ENCODE measurements around the gene RNGTT. TPM values are rescaled to one million over a fixed set of nuclear protein-coding genes. Genes with fewer than 3 reads are reported as not detected.
"Not testable (repeated sequence)": the region's sequence is repeated elsewhere in the genome, so short reads cannot be mapped to it uniquely, and the experiment has no call there.

RNGTT gene
- total RNA-seq, 1 experiment from 2014 or later, result 31.5 TPM

GRCh38 chr6:88972504-88973423 lies 9.3 kb upstream of the RNGTT start:
- DNase-seq (ENCODE audit: low read depth), result no peak

GRCh38 chr6:88970301-88970700 lies 6.9 kb upstream of the RNGTT start:
- no peak for DNase-seq (ENCODE audit: low read depth)

- DNase-seq (ENCODE audit: low read depth), result not testable (repeated sequence)
Observed at GRCh38 chr6:88969255-88969654, 5.8 kb upstream of the RNGTT start.

- no peak for DNase-seq (ENCODE audit: low read depth)
Observed at GRCh38 chr6:88967891-88968290, 4.5 kb upstream of the RNGTT start.

- no peak for DNase-seq (ENCODE audit: low read depth)
Observed at GRCh38 chr6:88965691-88966090, 2.3 kb upstream of the RNGTT start.

- no peak for DNase-seq (ENCODE audit: low read depth)
Observed at GRCh38 chr6:88964509-88964908, 1.1 kb upstream of the RNGTT start.

GRCh38 chr6:88958842-88959241 lies 4.6 kb downstream of the RNGTT start:
- no peak for DNase-seq (ENCODE audit: low read depth)

GRCh38 chr6:88953550-88954386 lies 9.7 kb downstream of the RNGTT start:
- DNase-seq (ENCODE audit: low read depth), result no peak

GRCh38 chr6:88952065-88952704 lies 11.2 kb downstream of the RNGTT start:
- DNase-seq (ENCODE audit: low read depth), result no peak

GRCh38 chr6:88945415-88946008 lies 17.9 kb downstream of the RNGTT start:
- DNase-seq (ENCODE audit: low read depth), result no peak

- no peak for DNase-seq (ENCODE audit: low read depth)
Observed at GRCh38 chr6:88933521-88933920, 29.9 kb downstream of the RNGTT start.

- DNase-seq (ENCODE audit: low read depth), result not testable (repeated sequence)
Observed at GRCh38 chr6:88932019-88932418, 31.4 kb downstream of the RNGTT start.

GRCh38 chr6:88922775-88923548 lies 40.5 kb downstream of the RNGTT start:
- peak; percentile 37 for DNase-seq (ENCODE audit: low read depth)

- no peak for DNase-seq (ENCODE audit: low read depth)
Observed at GRCh38 chr6:88921734-88922133, 41.7 kb downstream of the RNGTT start.

- no peak for DNase-seq (ENCODE audit: low read depth)
Observed at GRCh38 chr6:88920774-88921733, 42.4 kb downstream of the RNGTT start.

GRCh38 chr6:88920088-88920487 lies 43.3 kb downstream of the RNGTT start:
- no peak for DNase-seq (ENCODE audit: low read depth)

- DNase-seq (ENCODE audit: low read depth), result no peak
Observed at GRCh38 chr6:88919032-88919431, 44.4 kb downstream of the RNGTT start.

- DNase-seq (ENCODE audit: low read depth), result no peak
Observed at GRCh38 chr6:88916615-88917208, 46.7 kb downstream of the RNGTT start.
